ENCODE data around the gene ST6GALNAC3.
"Not testable (repeated sequence)": the region's sequence is repeated elsewhere in the genome, so short reads cannot be mapped to it uniquely, and the experiment has no call there.

ST6GALNAC3 gene

GRCh38 chr1:76239470-76239918 is 164.9 kb downstream of the ST6GALNAC3 start:
- DNase-seq (ENCODE audit: low read depth in 2 of 2, low spot score in 1 of 2) = no peak

GRCh38 chr1:76240316-76240715 is 165.8 kb downstream of the ST6GALNAC3 start:
- DNase-seq (ENCODE audit: low read depth in 2 of 2, low spot score in 1 of 2) = no peak

- DNase-seq (ENCODE audit: low read depth in 2 of 2, low spot score in 1 of 2) = not testable (repeated sequence)
Observed at GRCh38 chr1:76242587-76242986, 168.0 kb downstream of the ST6GALNAC3 start.

GRCh38 chr1:76247261-76247852 is 172.8 kb downstream of the ST6GALNAC3 start:
- DNase-seq (ENCODE audit: low read depth in 2 of 2, low spot score in 1 of 2) = no peak

GRCh38 chr1:76250271-76250670 is 175.7 kb downstream of the ST6GALNAC3 start:
- no peak for DNase-seq (ENCODE audit: low read depth in 2 of 2, low spot score in 1 of 2)

GRCh38 chr1:76252431-76252830 is 177.9 kb downstream of the ST6GALNAC3 start:
- no peak for DNase-seq (ENCODE audit: low read depth in 2 of 2, low spot score in 1 of 2)

- no peak for DNase-seq (ENCODE audit: low read depth in 2 of 2, low spot score in 1 of 2)
Observed at GRCh38 chr1:76254104-76255030, 179.8 kb downstream of the ST6GALNAC3 start.

GRCh38 chr1:76256289-76257223 is 182.0 kb downstream of the ST6GALNAC3 start:
- DNase-seq (ENCODE audit: low read depth in 2 of 2, low spot score in 1 of 2) = no peak

- no peak for DNase-seq (ENCODE audit: low read depth in 2 of 2, low spot score in 1 of 2)
Observed at GRCh38 chr1:76257823-76258222, 183.3 kb downstream of the ST6GALNAC3 start.

GRCh38 chr1:76259270-76259669 is 184.7 kb downstream of the ST6GALNAC3 start:
- DNase-seq (ENCODE audit: low read depth in 2 of 2, low spot score in 1 of 2) = no peak

GRCh38 chr1:76260279-76260678 is 185.7 kb downstream of the ST6GALNAC3 start:
- no peak for DNase-seq (ENCODE audit: low read depth in 2 of 2, low spot score in 1 of 2)

GRCh38 chr1:76262601-76263000 is 188.1 kb downstream of the ST6GALNAC3 start:
- DNase-seq (ENCODE audit: low read depth in 2 of 2, low spot score in 1 of 2) = no peak

- DNase-seq (ENCODE audit: low read depth in 2 of 2, low spot score in 1 of 2) = no peak
Observed at GRCh38 chr1:76264642-76265041, 190.1 kb downstream of the ST6GALNAC3 start.

- DNase-seq (ENCODE audit: low read depth in 2 of 2, low spot score in 1 of 2) = no peak
Observed at GRCh38 chr1:76266762-76267161, 192.2 kb downstream of the ST6GALNAC3 start.

- DNase-seq (ENCODE audit: low read depth in 2 of 2, low spot score in 1 of 2) = no peak
Observed at GRCh38 chr1:76267631-76268030, 193.1 kb downstream of the ST6GALNAC3 start.

GRCh38 chr1:76268341-76268740 is 193.8 kb downstream of the ST6GALNAC3 start:
- no peak for DNase-seq (ENCODE audit: low read depth in 2 of 2, low spot score in 1 of 2)

GRCh38 chr1:76269155-76269554 is 194.6 kb downstream of the ST6GALNAC3 start:
- DNase-seq (ENCODE audit: low read depth in 2 of 2, low spot score in 1 of 2) = no peak

GRCh38 chr1:76274302-76274701 is 199.8 kb downstream of the ST6GALNAC3 start:
- no peak for DNase-seq (ENCODE audit: low read depth in 2 of 2, low spot score in 1 of 2)

- no peak for DNase-seq (ENCODE audit: low read depth in 2 of 2, low spot score in 1 of 2)
Observed at GRCh38 chr1:76274718-76275117, 200.2 kb downstream of the ST6GALNAC3 start.

GRCh38 chr1:76278711-76279100 is 204.2 kb downstream of the ST6GALNAC3 start:
- no peak for DNase-seq (ENCODE audit: low read depth in 2 of 2, low spot score in 1 of 2)

- DNase-seq (ENCODE audit: low read depth in 2 of 2, low spot score in 1 of 2) = no peak
Observed at GRCh38 chr1:76279101-76279748, 204.7 kb downstream of the ST6GALNAC3 start.

Data from stimulated activated CD8-positive, alpha-beta memory T cell treated with anti-CD3 and anti-CD28 coated beads, Interleukin-4, amount 100 ng/mL, for 4 hours (primary cell).